K562 (cell line): Measurements from ENCODE around the gene GJD4. TPM values are rescaled to one million over a fixed set of nuclear protein-coding genes. Genes with fewer than 3 reads are reported as not detected.

Experiments
- ATAC-seq: fragments of 200-7000 bp; cut with Tn5 transposase; 3 replicates; pipeline ENCODE4 v1.9.1; 2020; ENCODE audit warnings: moderate library complexity
- BruUV-seq: library from RNA; stranded (reverse); fragments of 400-500 nt; replicated peaks from 2 replicates; lab custom pipeline; 2021; lab: Mats Ljungman, UMichigan
- CTCF ChIA-PET: fragments of 300-600 bp; formaldehyde crosslinking; extraction: SDS; loops from one replicate; lab custom pipeline; 2021; ENCODE audit warnings: low intra/inter-chr PET ratio; lab: Yijun Ruan, JAX
- POLR2A ChIA-PET: fragments of 300-600, 350-650 bp; sonication (Branson Sonifier 250); formaldehyde crosslinking; extraction: SDS; loops from one replicate; lab custom pipeline; 2021; ENCODE audit warnings: antibody characterized with exemption, inconsistent platforms; lab: Yijun Ruan, JAX
- DNase-seq, 4 experiments: peaks; one replicate each; pipeline versions ENCODE4 v3.0.0 to v3.0.0-alpha.2; 2011 to 2018; ENCODE audit warnings: low spot score in 3 of 4, mixed read lengths in 3 of 4; ENCODE audit errors: extremely low read depth in 1 of 4
- FAIRE-seq: peaks from 2 replicates; lab custom pipeline; 2011; peaks lifted over from hg19 to GRCh38; lab: Jason Lieb, UNC
- H2AFZ ChIP-seq: 2 replicates; pipeline ENCODE4 v1.6.0; 2011; ENCODE audit warnings: low read depth, low read length, control low read depth, inconsistent platforms
- H3K27ac ChIP-seq: fragments of 200-600 bp; 3 replicates; pipeline ENCODE4 v1.8.0; 2011; ENCODE audit warnings: low read depth, mild to moderate bottlenecking, control low read depth, inconsistent platforms, low read length, moderate library complexity, mixed read lengths; ENCODE audit errors: extremely low read depth
- H3K27me3 ChIP-seq, 2 experiments: fragments of 300-600 bp in 1 of 2; 2 replicates in 1 of 2; 3 replicates in 1 of 2; pipeline versions ENCODE4 v1.6.0 to v1.8.0; 2011; ENCODE audit warnings: inconsistent platforms in 2 of 2, low read length in 2 of 2, mild to moderate bottlenecking in 1 of 2, mixed read lengths in 1 of 2, moderate library complexity in 1 of 2; ENCODE audit not compliant: control insufficient read depth in 2 of 2, insufficient read depth in 2 of 2
- H3K36me3 ChIP-seq: fragments of 300-600 bp; 3 replicates; pipeline ENCODE4 v1.8.0; 2011; ENCODE audit warnings: mild to moderate bottlenecking, low read length, inconsistent platforms; ENCODE audit not compliant: control insufficient read depth, insufficient read depth
- H3K4me1 ChIP-seq, 2 experiments: fragments of 200-600 bp in 1 of 2; replicated peaks in 1 of 2; 2 replicates in 1 of 2; 3 replicates in 1 of 2; pipeline versions ENCODE4 v1.5.1 to v1.8.0; 2011; ENCODE audit warnings: inconsistent platforms in 2 of 2, low read length in 2 of 2, mild to moderate bottlenecking in 1 of 2, mixed read lengths in 1 of 2, moderate library complexity in 1 of 2; ENCODE audit not compliant: control insufficient read depth in 2 of 2, insufficient read depth in 2 of 2
- H3K4me2 ChIP-seq: 2 replicates; pipeline ENCODE4 v1.6.1; 2011; ENCODE audit warnings: low read length, control low read depth, inconsistent platforms, mixed read lengths; ENCODE audit not compliant: insufficient read depth
- H3K4me3 ChIP-seq: fragments of 200-600 bp; sonication (generic), shearing (Covaris generic); 2 replicates; pipeline ENCODE4 v1.5.1; 2016; ENCODE audit warnings: control low read depth, inconsistent platforms
- H3K79me2 ChIP-seq: fragments of 200-600 bp; 3 replicates; pipeline ENCODE4 v1.8.0; 2011; ENCODE audit warnings: low read length, inconsistent platforms; ENCODE audit not compliant: control insufficient read depth, insufficient read depth
- H3K9ac ChIP-seq, 2 experiments: 2 replicates each; pipeline versions ENCODE4 v1.6.0 to v1.6.1; 2011; ENCODE audit warnings: low read depth in 2 of 2, low read length in 2 of 2, control low read depth in 1 of 2, inconsistent platforms in 1 of 2, mild to moderate bottlenecking in 1 of 2, mixed read lengths in 1 of 2; ENCODE audit not compliant: insufficient read depth in 1 of 2
- H3K9me1 ChIP-seq: one replicate; pipeline ENCODE4 v1.6.0; 2011; ENCODE audit warnings: inconsistent platforms, mild to moderate bottlenecking, low read length, moderate library complexity; ENCODE audit not compliant: control insufficient read depth, insufficient read depth
- H3K9me3 ChIP-seq: replicated peaks from 2 replicates; pipeline ENCODE4 v1.5.1; 2011; ENCODE audit warnings: low read depth, low read length, inconsistent platforms; ENCODE audit not compliant: control insufficient read depth, insufficient read depth
- H4K20me1 ChIP-seq: replicated peaks from 2 replicates; pipeline ENCODE4 v1.6.1; 2011; ENCODE audit warnings: low read length, inconsistent platforms, mixed read lengths; ENCODE audit not compliant: control insufficient read depth, insufficient read depth
- CREM ChIP-seq: IDR thresholded peaks from 2 replicates; pipeline ENCODE4 v1.6.1; 2014; ENCODE audit warnings: antibody characterized with exemption, low read depth
- CTCF ChIP-seq, 3 experiments: IDR thresholded peaks in 2 of 3; conservative IDR thresholded peaks in 1 of 3; 2 replicates each; pipeline ENCODE4 v1.5.1; 2011 to 2012; ENCODE audit warnings: low read length in 3 of 3, mild to moderate bottlenecking in 3 of 3, control low read depth in 2 of 3, improper control_type of control experiment in 1 of 3, inconsistent platforms in 1 of 3, low read depth in 1 of 3, mixed read lengths in 1 of 3, moderate library complexity in 1 of 3; ENCODE audit not compliant: insufficient read depth in 2 of 3
- CTCFL ChIP-seq: IDR thresholded peaks from 2 replicates; pipeline ENCODE4 v1.6.1; 2011; ENCODE audit warnings: borderline replicate concordance, low read depth, mild to moderate bottlenecking, moderate library complexity, low read length; ENCODE audit not compliant: insufficient read depth, poor library complexity, severe bottlenecking
- MLLT1 ChIP-seq, 2 experiments: fragments of 450-650 bp; IDR thresholded peaks; 2 replicates each; pipeline ENCODE4 v1.6.1; 2016
- NFE2 ChIP-seq: IDR thresholded peaks from 2 replicates; pipeline ENCODE4 v1.6.1; 2014; ENCODE audit warnings: antibody characterized with exemption, low read depth
- TSC22D4 ChIP-seq: fragments of 450-650 bp; IDR thresholded peaks from 2 replicates; pipeline ENCODE4 v1.6.1; 2016; ENCODE audit warnings: missing genetic modification characterization, missing biosample characterization, control low read depth
- ZBTB17 ChIP-seq: fragments of 450-650 bp; formaldehyde crosslinking; IDR thresholded peaks from 2 replicates; pipeline ENCODE4 v1.4.0; 2020; ENCODE audit warnings: mild to moderate bottlenecking
- ZNF780A ChIP-seq: fragments of 250-450 bp; sonication (Bioruptor Pico); IDR thresholded peaks from 2 replicates; pipeline ENCODE4 v1.5.0; 2021; ENCODE audit warnings: mild to moderate bottlenecking
- WGBS: fragments of 100-300 bp; shearing (Covaris generic); methylation state at CpG from one replicate; pipeline ENCODE4 v1.1.6; 2016; ENCODE audit warnings: low coverage, mixed read lengths; ENCODE audit not compliant: insufficient coverage; ENCODE audit errors: missing lambda C conversion rate; 5-methylcytosine and 5-hydroxymethylcytosine counted together
- in situ Hi-C: fragments of 300-500 bp; cut with MboI; formaldehyde crosslinking; loops from 4 replicates; pipeline ENCODE4 v1.15.0; 2018; ENCODE audit warnings: inconsistent platforms, mixed read lengths
- intact Hi-C: fragments of 100-400 bp; cut with micrococcal nuclease; formaldehyde crosslinking; loops from 2 replicates; pipeline ENCODE4 v1.14.2; 2022
- polyA plus RNA-seq, 8 experiments: library from polyadenylated mRNA; depleted of rRNA in 4 of 8; stranded (reverse) in 5 of 8; unstranded in 3 of 8; fragments of >200 nt; fragmentation: Nextera tagmentation in 2 of 8; fragmentation: Illumina TruSeq in 1 of 8; extraction: Ambion mirVana in 2 of 8; extraction: Trizol in 1 of 8; gene quantifications; 2 replicates each; pipeline versions ENCODE4 v1.2.1 to v1.2.3, GENCODE V29; 2011 to 2014; ENCODE audit warnings: inconsistent platforms in 1 of 8, missing spikeins in 1 of 8
- total RNA-seq, 7 experiments: library from RNA; depleted of rRNA in 6 of 7; stranded (reverse); fragments of >200 nt in 6 of 7; fragmentation: Illumina TruSeq in 2 of 7; extraction: Trizol in 2 of 7; gene quantifications; 2 replicates each; pipeline versions ENCODE4 v1.2.1 to v1.2.3, GENCODE V29; 2011 to 2021; ENCODE audit warnings: low replicate concordance in 1 of 7

Gene GJD4
- total and polyA plus RNA-seq, 9 of the 15 experiments (the other 6 are each of a cell fraction or from before 2014, with no cell fraction given) = not detected

- TF ChIP-seq MLLT1 (IDR thresholded peaks at IDR 0.05) = no peak
- TF ChIP-seq ZNF780A (CRISPR knock-in tag) = no peak
- TF ChIP-seq TSC22D4 (tag) = no peak
Measured at GRCh38 chr10:35573796-35574195, 31.3 kb upstream of the GJD4 start (continued).

GRCh38 chr10:35574924-35575352 is 30.2 kb upstream of the GJD4 start:
- H3K9me3 ChIP-seq = no peaks in the 10 kb centered on the region
- H3K9me1 ChIP-seq = no peaks in the 10 kb centered on the region
- ChIA-PET CTCF (no interaction called here), POLR2A (interaction anchor here (0.6 to 0.9 kb wide), 3 partner anchors 9 to 250 kb away, joined by 3 to 4 read pairs (median 3); no protein-coding TSS in a partner anchor)
- no peak overlapping the region for H3K9ac ChIP-seq
- intact Hi-C loops (no loop called here), in situ Hi-C loops (loop anchor here (25.0 kb wide), 1 partner anchor 338 kb away; no protein-coding TSS in a partner anchor)
- peaks cover 10% of the 10 kb centered on the region; the same call in 2 of the 3 replicates for H3K36me3 ChIP-seq
- no peaks in the 10 kb centered on the region for H4K20me1 ChIP-seq
- ATAC-seq (peak; percentile 66), DNase-seq (peak; percentile 16 to 35 (median 30)), FAIRE-seq (no peak)
- 76% methylated on average over 9 of the region's 9 CpGs for WGBS
- no peak overlapping the region for H2AFZ ChIP-seq
- no peak overlapping the region for H3K4me2 ChIP-seq
- no peaks in the 10 kb centered on the region for H3K4me1 ChIP-seq
- H3K27ac ChIP-seq = no peak overlapping the region
- H3K27me3 ChIP-seq = peaks cover 6 to 7% of the 10 kb centered on the region in 2 experiments; a peak in 1 of 5 replicates
- no peaks in the 10 kb centered on the region for H3K79me2 ChIP-seq
- BruUV-seq = no TSS peak
- no peak overlapping the region for H3K4me3 ChIP-seq
- TF ChIP-seq CREM (0 out of 2 replicates have a peak, but pooled peaks have one; percentile 8), CTCFL (peak; percentile 3), NFE2 (peak; percentile 37; the same call in 1 of the 2 replicates), CTCF (IDR thresholded peaks at IDR 0.05 in 2 of 3, conservative IDR thresholded peaks at IDR 0.05 in 1 of 3; ENCODE audit: insufficient read depth in 2 of 3, low read depth in 1 of 3, low read length in 3 of 3) (peak; percentile 32 to 58 (median 37)), ZBTB17 (CRISPR knock-in tag) (no peak)
